ENCODE results near the gene GOSR1. TPM values are rescaled to one million over a fixed set of nuclear protein-coding genes. Genes with fewer than 3 reads are reported as not detected.

The GOSR1 gene
- total RNA-seq (2022; extraction: Qiagen RNA extraction; ENCODE audit: low read depth), result 34.9 to 48.5 TPM (median 38.0 TPM) in 5 replicates

GRCh38 chr17:30477083-30477773, at the start of gene GOSR1:
TSS of gene GOSR1 (plus strand) at chr17:30477408. CDS start at chr17:30477434, 26 bp downstream.

Other genes starting within 250 kb of the GOSR1 start
- gene SLC6A4, start 241.7 kb upstream of the GOSR1 start, total RNA-seq (2022; extraction: Qiagen RNA extraction; ENCODE audit: low read depth), result 0.02 to 0.06 TPM (median 0.06 TPM) in 3 of 5 replicates, not detected in the others
- gene BLMH, start 185.5 kb upstream of the GOSR1 start, total RNA-seq (2022; extraction: Qiagen RNA extraction; ENCODE audit: low read depth), result 43.9 to 53.1 TPM (median 46.9 TPM) in 5 replicates
- gene TMIGD1, start 143.4 kb upstream of the GOSR1 start, total RNA-seq (2022; extraction: Qiagen RNA extraction; ENCODE audit: low read depth), result not detected in 5 replicates
- gene CPD, start 98.5 kb upstream of the GOSR1 start, total RNA-seq (2022; extraction: Qiagen RNA extraction; ENCODE audit: low read depth), result 26.5 to 30.2 TPM (median 27.9 TPM) in 5 replicates